ENCODE results near the gene SAE1. TPM values are rescaled to one million over a fixed set of nuclear protein-coding genes. Genes with fewer than 3 reads are reported as not detected.

SAE1 gene
- total RNA-seq, 1 donor from 2014 or later = 71.0 TPM

GRCh38 chr19:47232422-47233211, 102.0 kb downstream of the SAE1 start:
- Histone ChIP-seq H3K27me3 (ENCODE audit: control insufficient read depth in 3 of 3, insufficient read depth in 3 of 3, low read length in 3 of 3) (no peaks in the 10 kb centered on the region), H3K4me3 (ENCODE audit: low read length in 3 of 3) (peak overlapping the region; percentile 22 to 42 (median 24)), H3K36me3 (ENCODE audit: control insufficient read depth in 3 of 3, insufficient read depth in 3 of 3, low read length in 3 of 3) (no peaks in the 10 kb centered on the region), H3K27ac (ENCODE audit: low read depth, low read length) (peak overlapping the region; percentile 92), H3K4me1 (ENCODE audit: control insufficient read depth in 3 of 3, insufficient read depth in 3 of 3, low read length in 3 of 3) (peaks cover 29 to 37% (median 32%) of the 10 kb centered on the region in 3 donors), H3K9ac (ENCODE audit: low read depth in 1 of 3, low read length in 3 of 3) (peak overlapping the region in 1 of 3 donors; percentile 16), H3K9me3 (ENCODE audit: control insufficient read depth in 3 of 3, low read length in 3 of 3) (no peaks in the 10 kb centered on the region)

GRCh38 chr19:47236072-47236675, 105.5 kb downstream of the SAE1 start:
- Histone ChIP-seq H3K9ac (ENCODE audit: low read depth in 1 of 3, low read length in 3 of 3) (no peak overlapping the region), H3K4me3 (ENCODE audit: low read length in 3 of 3) (no peak overlapping the region), H3K4me1 (ENCODE audit: control insufficient read depth in 3 of 3, insufficient read depth in 3 of 3, low read length in 3 of 3) (peaks cover 16 to 30% (median 25%) of the 10 kb centered on the region in 3 donors), H3K36me3 (ENCODE audit: control insufficient read depth in 3 of 3, insufficient read depth in 3 of 3, low read length in 3 of 3) (no peaks in the 10 kb centered on the region), H3K27me3 (ENCODE audit: control insufficient read depth in 3 of 3, insufficient read depth in 3 of 3, low read length in 3 of 3) (peaks cover 0 to 14% (median 10%) of the 10 kb centered on the region in 3 donors), H3K27ac (ENCODE audit: low read depth, low read length) (no peak overlapping the region), H3K9me3 (ENCODE audit: control insufficient read depth in 3 of 3, low read length in 3 of 3) (no peaks in the 10 kb centered on the region)

- H3K9ac ChIP-seq (ENCODE audit: low read depth in 1 of 3, low read length in 3 of 3) = peak overlapping the region in 1 of 3 donors; percentile 5
- no peak overlapping the region for H3K4me3 ChIP-seq (ENCODE audit: low read length in 3 of 3)
- H3K27me3 ChIP-seq (ENCODE audit: control insufficient read depth in 3 of 3, insufficient read depth in 3 of 3, low read length in 3 of 3) = peaks cover 0 to 35% (median 32%) of the 10 kb centered on the region in 3 donors
- H3K27ac ChIP-seq (ENCODE audit: low read depth, low read length) = no peak overlapping the region
- no peaks in the 10 kb centered on the region for H3K9me3 ChIP-seq (ENCODE audit: control insufficient read depth in 3 of 3, low read length in 3 of 3)
- no peaks in the 10 kb centered on the region for H3K36me3 ChIP-seq (ENCODE audit: control insufficient read depth in 3 of 3, insufficient read depth in 3 of 3, low read length in 3 of 3)
- H3K4me1 ChIP-seq (ENCODE audit: control insufficient read depth in 3 of 3, insufficient read depth in 3 of 3, low read length in 3 of 3) = peaks cover 19 to 39% (median 29%) of the 10 kb centered on the region in 3 donors
These were observed 108.5 kb downstream of the SAE1 start for GRCh38 chr19:47239152-47239551.

- Histone ChIP-seq H3K27ac (ENCODE audit: low read depth, low read length) (no peak overlapping the region), H3K9ac (ENCODE audit: low read depth in 1 of 3, low read length in 3 of 3) (no peak overlapping the region), H3K4me1 (ENCODE audit: control insufficient read depth in 3 of 3, insufficient read depth in 3 of 3, low read length in 3 of 3) (peaks cover 19 to 39% (median 29%) of the 10 kb centered on the region in 3 donors), H3K9me3 (ENCODE audit: control insufficient read depth in 3 of 3, low read length in 3 of 3) (no peaks in the 10 kb centered on the region), H3K27me3 (ENCODE audit: control insufficient read depth in 3 of 3, insufficient read depth in 3 of 3, low read length in 3 of 3) (peaks cover 0 to 35% (median 32%) of the 10 kb centered on the region in 3 donors), H3K4me3 (ENCODE audit: low read length in 3 of 3) (peak overlapping the region in 1 of 3 donors; percentile 22), H3K36me3 (ENCODE audit: control insufficient read depth in 3 of 3, insufficient read depth in 3 of 3, low read length in 3 of 3) (no peaks in the 10 kb centered on the region)
These were observed 109.1 kb downstream of the SAE1 start for GRCh38 chr19:47239610-47240296.

- Histone ChIP-seq H3K27me3 (ENCODE audit: control insufficient read depth in 3 of 3, insufficient read depth in 3 of 3, low read length in 3 of 3) (peaks cover 0 to 35% (median 32%) of the 10 kb centered on the region in 3 donors), H3K4me3 (ENCODE audit: low read length in 3 of 3) (no peak overlapping the region), H3K36me3 (ENCODE audit: control insufficient read depth in 3 of 3, insufficient read depth in 3 of 3, low read length in 3 of 3) (no peaks in the 10 kb centered on the region), H3K9me3 (ENCODE audit: control insufficient read depth in 3 of 3, low read length in 3 of 3) (no peaks in the 10 kb centered on the region), H3K9ac (ENCODE audit: low read depth in 1 of 3, low read length in 3 of 3) (no peak overlapping the region), H3K27ac (ENCODE audit: low read depth, low read length) (no peak overlapping the region), H3K4me1 (ENCODE audit: control insufficient read depth in 3 of 3, insufficient read depth in 3 of 3, low read length in 3 of 3) (peaks cover 19 to 39% (median 29%) of the 10 kb centered on the region in 3 donors)
These were observed 109.9 kb downstream of the SAE1 start for GRCh38 chr19:47240556-47240955.

- H3K27ac ChIP-seq (ENCODE audit: low read depth, low read length) = no peak overlapping the region
These were observed 110.6 kb downstream of the SAE1 start for GRCh38 chr19:47240996-47241918.

GRCh38 chr19:47241919-47242577, 111.4 kb downstream of the SAE1 start:
- Histone ChIP-seq H3K9ac (ENCODE audit: low read depth in 1 of 3, low read length in 3 of 3) (no peak overlapping the region), H3K4me3 (ENCODE audit: low read length in 3 of 3) (no peak overlapping the region), H3K27me3 (ENCODE audit: control insufficient read depth in 3 of 3, insufficient read depth in 3 of 3, low read length in 3 of 3) (peaks cover 0 to 35% (median 32%) of the 10 kb centered on the region in 3 donors), H3K36me3 (ENCODE audit: control insufficient read depth in 3 of 3, insufficient read depth in 3 of 3, low read length in 3 of 3) (no peaks in the 10 kb centered on the region), H3K4me1 (ENCODE audit: control insufficient read depth in 3 of 3, insufficient read depth in 3 of 3, low read length in 3 of 3) (peaks cover 19 to 39% (median 29%) of the 10 kb centered on the region in 3 donors), H3K27ac (ENCODE audit: low read depth, low read length) (no peak overlapping the region), H3K9me3 (ENCODE audit: control insufficient read depth in 3 of 3, low read length in 3 of 3) (no peaks in the 10 kb centered on the region)

More at GRCh38 chr19:47240996-47241918, 110.6 kb downstream of the SAE1 start:
- Histone ChIP-seq H3K4me1 (ENCODE audit: control insufficient read depth in 3 of 3, insufficient read depth in 3 of 3, low read length in 3 of 3) (peaks cover 19 to 39% (median 29%) of the 10 kb centered on the region in 3 donors), H3K36me3 (ENCODE audit: control insufficient read depth in 3 of 3, insufficient read depth in 3 of 3, low read length in 3 of 3) (no peaks in the 10 kb centered on the region), H3K9ac (ENCODE audit: low read depth in 1 of 3, low read length in 3 of 3) (no peak overlapping the region), H3K27me3 (ENCODE audit: control insufficient read depth in 3 of 3, insufficient read depth in 3 of 3, low read length in 3 of 3) (peaks cover 0 to 35% (median 32%) of the 10 kb centered on the region in 3 donors), H3K4me3 (ENCODE audit: low read length in 3 of 3) (no peak overlapping the region), H3K9me3 (ENCODE audit: control insufficient read depth in 3 of 3, low read length in 3 of 3) (no peaks in the 10 kb centered on the region)

- Histone ChIP-seq H3K27ac (ENCODE audit: low read depth, low read length) (no peak overlapping the region), H3K9me3 (ENCODE audit: control insufficient read depth in 3 of 3, low read length in 3 of 3) (no peaks in the 10 kb centered on the region), H3K36me3 (ENCODE audit: control insufficient read depth in 3 of 3, insufficient read depth in 3 of 3, low read length in 3 of 3) (no peaks in the 10 kb centered on the region), H3K4me1 (ENCODE audit: control insufficient read depth in 3 of 3, insufficient read depth in 3 of 3, low read length in 3 of 3) (peaks cover 19 to 39% (median 31%) of the 10 kb centered on the region in 3 donors), H3K27me3 (ENCODE audit: control insufficient read depth in 3 of 3, insufficient read depth in 3 of 3, low read length in 3 of 3) (peaks cover 0 to 35% (median 32%) of the 10 kb centered on the region in 3 donors), H3K4me3 (ENCODE audit: low read length in 3 of 3) (peak overlapping the region; percentile 31 to 60 (median 59)), H3K9ac (ENCODE audit: low read depth in 1 of 3, low read length in 3 of 3) (peak overlapping the region in 1 of 3 donors; percentile 64)
These were observed 112.7 kb downstream of the SAE1 start for GRCh38 chr19:47243364-47243775.

Data from skeletal muscle tissue (tissue), 4 donors.